ENCODE data around the gene TBR1. TPM values are rescaled to one million over a fixed set of nuclear protein-coding genes. Genes with fewer than 3 reads are reported as not detected.

The TBR1 gene
- total and polyA plus RNA-seq, 2 experiments from 2014 or later = not detected

DNA sequence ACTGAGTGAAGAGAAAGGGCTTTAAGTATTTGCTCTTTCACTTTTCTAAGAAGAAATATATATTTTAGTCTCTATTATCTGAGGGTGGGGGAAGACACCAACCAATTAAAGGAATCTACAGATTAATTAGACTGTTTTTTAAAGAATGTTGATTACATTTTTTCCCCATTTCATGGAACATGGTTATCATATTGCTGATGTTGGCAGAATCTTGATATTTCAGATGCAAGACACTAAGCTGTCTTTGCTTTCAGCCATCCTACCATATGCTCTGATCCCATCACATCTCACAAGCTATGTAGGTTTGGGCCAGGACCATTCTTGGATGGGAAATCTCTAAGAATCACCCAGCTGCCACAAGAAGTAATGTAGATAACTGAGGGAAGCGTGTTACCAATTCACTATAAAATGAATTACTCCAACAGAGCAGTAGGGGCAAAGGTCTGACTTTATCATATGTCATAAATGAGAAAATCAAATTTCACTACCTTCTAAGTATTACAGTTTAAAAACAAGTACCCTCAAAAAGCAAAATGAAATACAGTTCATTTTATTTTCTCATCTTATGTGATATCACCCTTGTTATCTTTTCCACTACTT lies 6.7 kb upstream of the TBR1 start:
- Histone ChIP-seq H3K4me1 (ENCODE audit: insufficient read depth) (peaks cover 12% of the 10 kb centered on the region), H3K4me2 (no peak overlapping the region), H3K36me3 (ENCODE audit: insufficient read depth) (no peaks in the 10 kb centered on the region; the same call in 1 of the 2 replicates), H3F3A (replicated peaks; ENCODE audit: low read depth) (peaks cover 14% of the 10 kb centered on the region), H3K9me2 (ENCODE audit: insufficient read depth) (no peaks in the 10 kb centered on the region), H4K20me1 (replicated peaks; ENCODE audit: insufficient read depth) (peaks cover 3% of the 10 kb centered on the region; the same call in 1 of the 2 replicates), H2AFZ (no peak overlapping the region), H3K27ac (ENCODE audit: low read depth) (no peak overlapping the region), H3K79me2 (replicated peaks; ENCODE audit: insufficient read depth) (no peaks in the 10 kb centered on the region), H3K27me3 (ENCODE audit: insufficient read depth) (peaks cover 39% of the 10 kb centered on the region), H3K4me3 (no peak overlapping the region)
- DNase-seq (ENCODE audit: low spot score) (no peak), ATAC-seq (no peak)
- no peak overlapping the region for H3K4me3 Mint-ChIP-seq
- H3K27ac Mint-ChIP-seq = no peak overlapping the region
- H3K36me3 Mint-ChIP-seq (ENCODE audit: low read depth) = peaks cover 7% of the 10 kb centered on the region; the same call in 1 of the 3 replicates
- no peak for TF ChIP-seq EZH2 (IDR thresholded peaks at IDR 0.05; ENCODE audit: low read depth, unreplicated experiment)
- TF ChIP-seq CREB1 (CRISPR knock-in tag; IDR thresholded peaks at IDR 0.05; ENCODE audit: low read depth) = no peak
- TF ChIP-seq, protein P1, sequence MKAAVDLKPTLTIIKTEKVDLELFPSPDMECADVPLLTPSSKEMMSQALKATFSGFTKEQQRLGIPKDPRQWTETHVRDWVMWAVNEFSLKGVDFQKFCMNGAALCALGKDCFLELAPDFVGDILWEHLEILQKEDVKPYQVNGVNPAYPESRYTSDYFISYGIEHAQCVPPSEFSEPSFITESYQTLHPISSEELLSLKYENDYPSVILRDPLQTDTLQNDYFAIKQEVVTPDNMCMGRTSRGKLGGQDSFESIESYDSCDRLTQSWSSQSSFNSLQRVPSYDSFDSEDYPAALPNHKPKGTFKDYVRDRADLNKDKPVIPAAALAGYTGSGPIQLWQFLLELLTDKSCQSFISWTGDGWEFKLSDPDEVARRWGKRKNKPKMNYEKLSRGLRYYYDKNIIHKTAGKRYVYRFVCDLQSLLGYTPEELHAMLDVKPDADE (IDR thresholded peaks at IDR 0.05) = no peak
- TF ChIP-seq ZNF114 (CRISPR knock-in tag; IDR thresholded peaks at IDR 0.05) = no peak
- TF ChIP-seq, protein P2, sequence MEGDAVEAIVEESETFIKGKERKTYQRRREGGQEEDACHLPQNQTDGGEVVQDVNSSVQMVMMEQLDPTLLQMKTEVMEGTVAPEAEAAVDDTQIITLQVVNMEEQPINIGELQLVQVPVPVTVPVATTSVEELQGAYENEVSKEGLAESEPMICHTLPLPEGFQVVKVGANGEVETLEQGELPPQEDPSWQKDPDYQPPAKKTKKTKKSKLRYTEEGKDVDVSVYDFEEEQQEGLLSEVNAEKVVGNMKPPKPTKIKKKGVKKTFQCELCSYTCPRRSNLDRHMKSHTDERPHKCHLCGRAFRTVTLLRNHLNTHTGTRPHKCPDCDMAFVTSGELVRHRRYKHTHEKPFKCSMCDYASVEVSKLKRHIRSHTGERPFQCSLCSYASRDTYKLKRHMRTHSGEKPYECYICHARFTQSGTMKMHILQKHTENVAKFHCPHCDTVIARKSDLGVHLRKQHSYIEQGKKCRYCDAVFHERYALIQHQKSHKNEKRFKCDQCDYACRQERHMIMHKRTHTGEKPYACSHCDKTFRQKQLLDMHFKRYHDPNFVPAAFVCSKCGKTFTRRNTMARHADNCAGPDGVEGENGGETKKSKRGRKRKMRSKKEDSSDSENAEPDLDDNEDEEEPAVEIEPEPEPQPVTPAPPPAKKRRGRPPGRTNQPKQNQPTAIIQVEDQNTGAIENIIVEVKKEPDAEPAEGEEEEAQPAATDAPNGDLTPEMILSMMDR (conservative IDR thresholded peaks at IDR 0.05; ENCODE audit: low read depth in 2 of 2) = no peak
- no peak for TF ChIP-seq JUNB (IDR thresholded peaks at IDR 0.05; ENCODE audit: unreplicated experiment)
- TF ChIP-seq ZNF331 (CRISPR knock-in tag; IDR thresholded peaks at IDR 0.05; ENCODE audit: low read depth) = no peak
- no peak for TF ChIP-seq STAT1 (IDR thresholded peaks at IDR 0.05; ENCODE audit: unreplicated experiment)
- TF ChIP-seq EZH2phosphoT487 (IDR thresholded peaks at IDR 0.05; ENCODE audit: unreplicated experiment) = no peak
- H3K4me1 Mint-ChIP-seq = peaks cover 17% of the 10 kb centered on the region
- no peaks in the 10 kb centered on the region for H3K9me3 Mint-ChIP-seq
- peaks cover 18% of the 10 kb centered on the region for H3K27me3 Mint-ChIP-seq (ENCODE audit: insufficient read depth, low read depth, poor library complexity)

DNA sequence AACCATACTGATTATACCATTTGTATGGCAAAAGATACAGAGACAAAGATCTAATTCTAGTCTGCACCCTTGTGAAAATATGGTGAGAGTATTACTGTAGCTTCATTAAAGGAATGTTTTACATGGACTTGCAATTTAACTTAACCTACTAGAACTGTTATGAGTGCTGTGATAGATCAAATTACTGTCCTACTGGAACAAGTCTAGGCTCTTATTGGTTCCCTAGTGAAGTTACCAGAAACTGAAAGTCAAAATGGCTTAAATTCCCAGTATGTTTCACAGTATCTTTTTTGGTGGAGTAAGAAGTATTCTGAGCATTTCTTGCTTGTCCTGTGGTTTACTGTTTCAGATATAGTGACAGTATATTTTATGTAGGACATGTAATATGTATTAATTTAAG lies 3.8 kb upstream of the TBR1 start:
- no peak for ATAC-seq
- no peaks in the 10 kb centered on the region; the same call in 2 of the 3 replicates for H3K9me3 Mint-ChIP-seq
- TF ChIP-seq JUNB (IDR thresholded peaks at IDR 0.05; ENCODE audit: unreplicated experiment) (no peak), ZNF331 (CRISPR knock-in tag; IDR thresholded peaks at IDR 0.05; ENCODE audit: low read depth) (no peak), EZH2phosphoT487 (IDR thresholded peaks at IDR 0.05; ENCODE audit: unreplicated experiment) (no peak), EZH2 (IDR thresholded peaks at IDR 0.05; ENCODE audit: low read depth, unreplicated experiment) (no peak), STAT1 (IDR thresholded peaks at IDR 0.05; ENCODE audit: unreplicated experiment) (no peak)
- TF ChIP-seq, protein P2 (conservative IDR thresholded peaks at IDR 0.05; ENCODE audit: low read depth in 2 of 2) = no peak
- TF ChIP-seq, protein P1 (IDR thresholded peaks at IDR 0.05) = no peak

More for the DNA sequence above, 3.8 kb upstream of the TBR1 start:
- Histone ChIP-seq H3K27ac (ENCODE audit: low read depth) (no peak overlapping the region), H3K4me3 (no peak overlapping the region), H3K79me2 (replicated peaks; ENCODE audit: insufficient read depth) (no peaks in the 10 kb centered on the region), H3K4me2 (no peak overlapping the region), H3K27me3 (ENCODE audit: insufficient read depth) (peaks cover 69% of the 10 kb centered on the region), H3K9me2 (ENCODE audit: insufficient read depth) (no peaks in the 10 kb centered on the region), H4K20me1 (replicated peaks; ENCODE audit: insufficient read depth) (peaks cover 12% of the 10 kb centered on the region), H3F3A (replicated peaks; ENCODE audit: low read depth) (peaks cover 19% of the 10 kb centered on the region), H3K36me3 (ENCODE audit: insufficient read depth) (no peaks in the 10 kb centered on the region), H3K4me1 (ENCODE audit: insufficient read depth) (peaks cover 38% of the 10 kb centered on the region), H2AFZ (no peak overlapping the region)
- Mint-ChIP-seq H3K4me1 (peaks cover 42% of the 10 kb centered on the region), H3K4me3 (no peak overlapping the region), H3K27ac (no peak overlapping the region), H3K27me3 (ENCODE audit: insufficient read depth, low read depth, poor library complexity) (peaks cover 47% of the 10 kb centered on the region), H3K36me3 (ENCODE audit: low read depth) (peaks cover 7% of the 10 kb centered on the region; the same call in 2 of the 3 replicates)
- DNase-seq (ENCODE audit: low spot score) = no peak

Data from GM23338 (cell line).